DMS114 treated with DMSO at 0.1 percent for 48 hours (cell line): Measurements from ENCODE around the gene ATP8A1.
A peak's percentile ranks its signal among the peaks of the same experiment; 100 is the strongest.
"Not testable (repeated sequence)": the region's sequence is repeated elsewhere in the genome, so short reads cannot be mapped to it uniquely, and the experiment has no call there.

Experiments
- DNase-seq: peaks from one replicate; lab custom pipeline; 2025; ENCODE audit not compliant: unreplicated experiment; lab: John Stamatoyannopoulos, UW

ATP8A1 gene

GRCh38 chr4:42656944-42657792, at the start of gene ATP8A1:
TSS of gene ATP8A1 (minus strand) at chr4:42657105. CDS start at chr4:42656873, 232 bp downstream.
- DNase-seq, result peak; percentile 69

DNA sequence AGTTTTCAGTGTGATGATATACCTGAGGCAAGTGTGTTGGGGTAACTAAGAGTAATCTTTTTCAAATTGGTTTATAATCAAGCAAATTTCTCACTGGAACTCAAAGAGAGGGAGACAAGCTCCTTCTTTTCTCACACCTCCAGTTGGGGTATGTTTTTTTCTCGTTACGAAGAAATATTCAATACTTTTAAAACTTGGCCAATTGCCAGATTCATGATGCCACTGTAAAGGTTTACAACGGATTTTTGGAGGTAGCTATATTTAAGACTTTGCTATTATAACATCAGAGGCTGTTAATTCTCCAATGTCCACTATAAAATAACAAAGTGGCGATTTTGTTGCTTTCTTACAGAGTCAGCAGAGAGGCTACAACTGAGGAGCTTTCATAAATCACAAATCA, 49.2 kb upstream of the ATP8A1 start:
- DNase-seq, result no peak

DNA sequence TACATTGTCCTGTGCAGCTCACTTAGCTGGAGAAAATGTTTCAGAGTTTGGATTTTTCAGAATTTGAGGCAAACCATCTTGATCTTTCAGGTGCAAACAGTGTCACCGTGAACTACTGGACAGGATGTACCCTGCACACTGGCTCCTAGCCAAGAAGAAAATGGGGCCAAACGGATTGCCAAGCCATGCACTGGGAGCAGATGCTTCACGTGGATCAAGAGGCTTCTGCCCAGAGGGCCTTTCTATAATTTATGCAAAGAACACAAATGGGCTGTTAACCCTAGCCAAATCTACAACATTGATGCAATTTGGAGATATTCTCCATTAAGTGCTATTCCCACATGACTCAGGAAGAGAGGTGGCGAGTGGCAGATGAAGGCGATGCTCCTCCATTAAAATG, 46.9 kb upstream of the ATP8A1 start:
- no peak for DNase-seq

GRCh38 chr4:42702895-42703294, 46.0 kb upstream of the ATP8A1 start:
- DNase-seq, result no peak

DNA sequence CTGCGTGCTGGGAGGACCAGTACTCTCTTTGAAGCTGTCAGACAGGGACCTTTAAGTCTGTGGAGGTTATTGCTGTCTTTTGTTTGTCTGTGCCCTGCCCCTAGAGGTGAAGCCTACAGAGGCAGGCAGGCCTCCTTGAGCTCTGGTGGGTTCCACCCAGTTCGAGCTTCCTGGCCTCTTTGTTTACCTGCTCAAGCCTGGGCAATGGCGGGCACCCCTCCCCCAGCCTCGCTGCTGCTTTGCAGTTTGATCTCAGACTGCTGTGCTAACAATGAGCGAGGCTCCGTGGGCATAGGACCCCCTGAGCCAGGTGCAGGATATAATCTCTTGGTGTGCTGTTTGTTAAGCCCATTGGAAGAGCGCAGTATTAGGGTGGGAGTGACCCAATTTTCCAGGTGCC, 44.9 kb upstream of the ATP8A1 start:
- DNase-seq, result not testable (repeated sequence)

DNA sequence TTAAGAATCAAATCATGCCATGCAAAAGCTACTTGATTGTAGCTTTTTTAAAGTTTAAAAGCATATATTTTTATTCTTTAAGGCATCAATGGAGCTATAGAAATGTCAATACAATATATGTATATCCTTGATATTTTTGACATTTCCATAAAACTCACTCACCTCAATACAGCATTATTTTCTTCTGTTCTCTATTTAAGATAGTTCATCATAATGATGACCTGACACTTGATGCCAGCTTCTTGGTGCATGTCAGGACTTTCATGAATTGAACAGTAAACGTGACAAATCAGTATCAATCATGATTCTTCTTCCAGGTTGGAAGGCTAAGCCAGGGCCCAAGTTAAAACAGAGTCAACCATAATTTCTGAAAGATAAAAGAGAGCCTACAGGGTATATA, 33.6 kb upstream of the ATP8A1 start:
- no peak for DNase-seq

GRCh38 chr4:42683393-42683792, 26.5 kb upstream of the ATP8A1 start:
- no peak for DNase-seq

- DNase-seq, result no peak
Observed at GRCh38 chr4:42678512-42678911, 21.6 kb upstream of the ATP8A1 start.

DNA sequence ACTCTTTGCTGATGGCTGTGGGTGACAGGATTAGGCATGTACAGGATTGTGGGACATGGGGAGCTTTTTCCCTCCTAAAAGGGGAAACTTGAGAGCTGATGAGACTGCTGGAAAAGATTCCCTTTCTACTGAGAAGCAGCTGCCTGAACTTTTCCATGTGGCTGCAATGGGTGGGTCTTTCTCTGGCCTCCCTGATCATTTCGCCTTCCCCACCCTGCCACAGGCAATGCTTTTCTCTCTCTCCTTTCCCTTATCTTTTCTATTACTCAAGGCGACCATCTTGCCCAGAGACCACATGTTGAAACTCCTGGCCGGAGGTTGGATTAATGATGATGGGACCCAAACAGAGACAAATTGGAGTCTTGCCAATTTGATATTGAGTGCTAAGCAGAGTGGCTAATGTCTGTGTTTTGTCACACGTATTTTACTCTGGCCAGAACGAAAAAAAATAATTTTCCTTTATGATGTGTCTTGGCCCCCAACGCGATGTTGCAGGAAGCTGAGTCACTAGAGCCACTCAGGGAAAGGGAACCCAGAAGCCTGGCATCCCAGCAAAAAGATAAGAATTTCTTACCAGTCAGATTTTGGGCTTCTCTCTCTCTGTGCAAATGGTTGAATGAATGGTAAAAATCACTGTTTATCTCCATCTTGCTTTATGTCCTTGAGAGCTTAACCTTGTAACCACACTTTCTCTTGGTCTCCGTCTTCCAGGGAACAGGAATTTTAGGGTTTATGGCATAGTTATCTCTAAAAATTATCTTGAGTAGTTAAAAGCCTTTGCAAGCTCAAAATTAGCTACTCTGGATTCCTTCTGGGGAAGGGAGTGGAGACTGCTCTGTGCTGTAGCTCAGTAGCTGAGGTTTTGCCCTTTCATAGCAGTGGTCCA, 19.4 kb upstream of the ATP8A1 start:
- no peak for DNase-seq

DNA sequence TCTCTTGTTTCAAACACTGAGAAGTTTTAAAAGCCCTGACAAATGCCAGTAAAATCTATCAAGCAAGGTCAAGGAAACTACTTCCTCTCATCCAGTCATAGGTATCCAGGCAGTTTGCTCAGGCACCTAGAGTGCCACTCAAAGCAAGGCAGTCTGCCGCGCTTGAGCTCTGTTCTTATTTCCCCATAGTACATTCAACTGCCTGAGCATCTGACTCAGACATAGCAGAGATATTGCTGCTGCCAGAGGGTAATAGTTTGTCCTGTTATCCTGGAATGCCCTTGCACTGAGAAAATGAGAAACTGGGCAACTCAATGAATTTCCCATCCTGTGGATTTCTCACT, 16.1 kb upstream of the ATP8A1 start:
- DNase-seq, result no peak

- no peak for DNase-seq
Observed at GRCh38 chr4:42672359-42673081, 15.6 kb upstream of the ATP8A1 start.

- DNase-seq, result no peak
Observed at GRCh38 chr4:42671431-42672194, 14.7 kb upstream of the ATP8A1 start.

DNA sequence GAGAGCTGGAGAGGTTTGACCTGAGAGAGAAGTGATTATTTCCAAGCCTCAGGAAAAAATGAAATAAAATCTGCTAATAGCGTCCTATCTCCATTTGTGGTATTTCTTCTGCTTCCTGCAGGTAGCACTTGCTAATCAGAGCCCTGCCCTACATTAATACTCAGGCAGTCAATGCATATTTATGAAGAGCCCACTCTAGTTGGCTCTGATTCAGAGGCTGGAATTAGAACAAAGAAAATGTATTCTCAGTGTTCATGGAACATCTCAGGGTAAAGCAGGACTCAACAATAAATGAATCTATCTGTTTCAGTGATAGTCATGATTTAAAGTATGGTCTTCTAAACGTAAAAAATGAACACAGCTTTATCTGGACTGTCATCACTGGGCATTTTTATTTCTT, 1.4 kb upstream of the ATP8A1 start:
- DNase-seq, result no peak

DNA sequence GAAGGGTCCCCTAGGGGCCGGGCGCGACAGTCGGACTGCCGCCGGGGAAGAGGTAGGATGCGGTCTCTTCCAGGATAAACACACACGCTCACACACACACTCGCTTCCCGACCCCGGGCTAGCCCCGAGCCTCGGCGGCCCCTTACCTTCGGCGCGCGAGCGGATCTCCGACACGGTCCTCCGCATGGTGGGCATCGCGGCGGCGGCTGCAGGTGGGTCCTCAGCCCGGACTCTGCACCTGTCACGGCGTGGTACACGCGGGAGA, 294 bp downstream of the ATP8A1 start:
- DNase-seq, result no peak

DNA sequence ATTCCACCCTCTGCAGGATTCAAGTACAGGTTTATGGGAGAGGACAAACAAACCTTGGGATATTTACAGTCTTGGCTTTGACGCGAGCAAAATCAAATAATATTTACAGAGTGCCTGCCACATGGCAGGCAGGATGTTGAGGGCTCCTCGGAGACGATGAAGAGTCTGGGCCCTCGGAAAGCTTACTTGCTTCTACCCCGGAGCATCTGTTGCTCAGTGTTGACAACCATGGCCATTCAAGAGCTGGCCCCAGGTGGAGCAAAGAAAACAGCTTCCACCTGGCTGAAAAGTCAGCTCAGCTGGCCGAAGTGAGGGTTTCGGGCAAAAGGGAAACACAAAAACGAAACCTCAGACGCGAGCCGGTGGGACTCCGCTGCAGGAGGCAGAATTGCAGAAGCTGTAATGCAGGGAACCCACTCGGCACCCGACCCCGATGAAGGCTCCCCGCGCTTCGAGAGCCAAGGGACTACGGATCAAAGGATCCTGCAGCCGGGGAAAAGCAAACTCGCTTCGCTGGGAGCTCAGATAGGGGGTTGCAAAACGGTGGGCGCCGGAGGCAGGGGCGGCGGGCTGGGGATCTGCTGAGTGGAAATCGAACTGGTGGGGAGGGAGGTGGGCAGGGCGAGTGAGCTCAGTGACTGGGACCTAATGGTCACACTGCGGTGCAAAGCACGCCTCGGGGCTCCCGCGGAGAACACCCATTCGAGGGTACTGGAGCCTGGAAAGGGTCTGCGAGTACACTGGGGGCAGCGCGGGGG, 805 bp downstream of the ATP8A1 start:
- DNase-seq, result no peak

GRCh38 chr4:42655269-42655637, 1.7 kb downstream of the ATP8A1 start:
- DNase-seq, result no peak

DNA sequence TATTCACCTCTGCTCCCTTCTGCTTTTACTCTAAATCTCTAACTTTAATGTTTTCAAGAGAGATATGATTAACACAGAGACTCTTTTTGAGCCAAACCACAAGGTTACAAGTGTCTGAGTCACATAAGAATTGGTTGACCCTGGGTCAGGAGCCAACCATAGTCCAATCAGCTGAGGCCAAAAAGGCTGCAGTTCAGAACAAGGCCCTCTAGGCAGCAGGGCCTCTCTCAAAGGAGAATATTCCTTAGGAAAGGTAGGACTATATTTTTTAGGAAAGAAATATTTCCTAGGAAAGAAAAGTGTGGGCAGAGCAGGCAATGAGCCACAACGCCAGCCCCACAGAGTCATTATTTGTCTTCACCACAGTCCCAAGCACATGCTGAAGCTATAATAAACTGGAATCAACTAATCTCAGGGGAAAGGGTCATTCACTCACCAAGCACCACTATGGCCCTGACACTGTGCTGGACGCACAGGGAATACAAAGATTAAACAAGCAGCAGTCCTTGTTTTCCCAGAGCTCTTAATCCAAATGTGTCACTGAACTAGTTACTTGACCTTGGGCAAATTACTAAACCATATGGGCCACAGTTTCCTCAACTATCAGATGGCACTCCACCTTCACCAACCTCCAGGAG, 2.2 kb downstream of the ATP8A1 start:
- DNase-seq, result no peak

GRCh38 chr4:42653626-42654560, 3.0 kb downstream of the ATP8A1 start:
- DNase-seq, result no peak
